Neural cell (in vitro differentiated cells): ENCODE results near the gene RYR3. TPM values are rescaled to one million over a fixed set of nuclear protein-coding genes. Genes with fewer than 3 reads are reported as not detected.

Experiments used
- H2AFZ ChIP-seq: fragments of 200-600, 300-800 bp; sonication (generic), shearing (Covaris generic); 2 replicates; pipeline ENCODE4 v1.6.0; 2014; ENCODE audit warnings: low read depth, mild to moderate bottlenecking, antibody characterized with exemption, low read length, moderate library complexity
- H3F3A ChIP-seq: fragments of 200-600 bp; shearing (Covaris generic); 2 replicates; pipeline ENCODE4 v1.6.1; 2016; ENCODE audit warnings: mild to moderate bottlenecking, moderate library complexity, mixed read lengths, antibody characterized with exemption, low read length; ENCODE audit not compliant: insufficient read depth, poor library complexity, severe bottlenecking
- H3K27ac ChIP-seq: fragments of 200-600, 300-800 bp; sonication (generic), shearing (Covaris generic); 2 replicates; pipeline ENCODE4 v1.5.1; 2014; ENCODE audit warnings: mild to moderate bottlenecking, low read length, moderate library complexity
- H3K27me3 ChIP-seq: fragments of 300-800, 200-600 bp; sonication (generic), shearing (Covaris generic); 2 replicates; pipeline ENCODE4 v1.6.0; 2014; ENCODE audit warnings: mild to moderate bottlenecking, low read depth, low read length, moderate library complexity; ENCODE audit not compliant: insufficient read depth
- H3K36me3 ChIP-seq: fragments of 300-800, 200-600 bp; sonication (generic), shearing (Covaris generic); 2 replicates; pipeline ENCODE4 v1.5.1; 2014; ENCODE audit warnings: mild to moderate bottlenecking, antibody characterized with exemption, low read length, moderate library complexity; ENCODE audit not compliant: insufficient read depth
- H3K4me2 ChIP-seq: fragments of 300-800, 200-600 bp; sonication (generic), shearing (Covaris generic); 2 replicates; pipeline ENCODE4 v1.6.0; 2014; ENCODE audit warnings: mild to moderate bottlenecking, low read length
- H3K4me3 ChIP-seq: fragments of 300-800, 200-600 bp; sonication (generic), shearing (Covaris generic); 2 replicates; pipeline ENCODE4 v1.5.1; 2014; ENCODE audit warnings: mild to moderate bottlenecking, low read length, moderate library complexity
- H3K79me2 ChIP-seq: fragments of 200-600 bp; shearing (Covaris generic); replicated peaks from 2 replicates; pipeline ENCODE4 v1.6.0; 2014; ENCODE audit warnings: mild to moderate bottlenecking, low read length, moderate library complexity; ENCODE audit not compliant: insufficient read depth
- H3K9ac ChIP-seq: fragments of 300-800, 200-600 bp; sonication (generic), shearing (Covaris generic); 2 replicates; pipeline ENCODE4 v1.6.1; 2016; ENCODE audit warnings: mild to moderate bottlenecking, low read length, mixed read lengths
- H3K9me2 ChIP-seq: fragments of 200-600 bp; shearing (Covaris generic); 2 replicates; pipeline ENCODE4 v1.6.1; 2016; ENCODE audit warnings: mild to moderate bottlenecking, low read length, mixed read lengths; ENCODE audit not compliant: insufficient read depth
- H3K9me3 ChIP-seq: fragments of 200-600, 300-800 bp; sonication (generic), shearing (Covaris generic); 2 replicates; pipeline ENCODE4 v1.6.1; 2016; ENCODE audit warnings: mild to moderate bottlenecking, mixed run types, low read length, moderate library complexity, mixed read lengths
- H4K20me1 ChIP-seq: fragments of 200-600 bp; shearing (Covaris generic); 2 replicates; pipeline ENCODE4 v1.6.1; 2016; ENCODE audit warnings: mild to moderate bottlenecking, mixed run types; ENCODE audit not compliant: insufficient read depth
- CTCF ChIP-seq: fragments of 450-650 bp; IDR thresholded peaks from 2 replicates; pipeline ENCODE4 v1.5.1; 2014; ENCODE audit warnings: antibody characterized with exemption, mild to moderate bottlenecking, moderate library complexity; ENCODE audit not compliant: poor library complexity, severe bottlenecking
- EP300 ChIP-seq: fragments of 450-650 bp; conservative IDR thresholded peaks from 2 replicates; pipeline ENCODE4 v1.6.1; 2014; ENCODE audit warnings: antibody characterized with exemption, mild to moderate bottlenecking, moderate library complexity; ENCODE audit not compliant: poor library complexity, severe bottlenecking
- EZH2 ChIP-seq: fragments of 200-600, 300-800 bp; shearing (Covaris generic), sonication (generic); IDR thresholded peaks from 2 replicates; pipeline ENCODE4 v1.6.1; 2014; ENCODE audit warnings: antibody characterized with exemption, low read length, borderline replicate concordance, mild to moderate bottlenecking; ENCODE audit not compliant: insufficient read depth, poor library complexity, severe bottlenecking
- MXI1 ChIP-seq: fragments of 450-650 bp; conservative IDR thresholded peaks from 2 replicates; pipeline ENCODE4 v1.6.1; 2014; ENCODE audit warnings: antibody characterized with exemption, mild to moderate bottlenecking; ENCODE audit not compliant: poor library complexity, severe bottlenecking
- POLR2AphosphoS5 ChIP-seq: IDR thresholded peaks from 2 replicates; pipeline ENCODE4 v1.6.1; 2012
- RAD21 ChIP-seq: fragments of 450-650 bp; conservative IDR thresholded peaks from 2 replicates; pipeline ENCODE4 v1.6.1; 2014; ENCODE audit warnings: antibody characterized with exemption, mild to moderate bottlenecking, moderate library complexity
- SMC3 ChIP-seq: fragments of 450-650 bp; conservative IDR thresholded peaks from 2 replicates; pipeline ENCODE4 v1.6.1; 2014; ENCODE audit warnings: antibody characterized with exemption, mild to moderate bottlenecking, moderate library complexity; ENCODE audit not compliant: poor library complexity
- TAF1 ChIP-seq: IDR thresholded peaks from 2 replicates; pipeline ENCODE4 v1.6.1; 2012; ENCODE audit warnings: low read depth
- polyA plus RNA-seq: library from polyadenylated mRNA; depleted of rRNA; stranded (reverse); fragments of >200 nt; gene quantifications from 2 replicates; pipeline ENCODE4 v1.2.3, GENCODE V29; 2014
- TF ChIP-seq, protein P1 (sequence below): IDR thresholded peaks from 2 replicates; pipeline ENCODE4 v1.6.1; 2012; ENCODE audit warnings: borderline replicate concordance

Gene RYR3
- polyA plus RNA-seq, 1 donor from 2014 or later, result 12.6 TPM

GRCh38 chr15:33494306-33494705 is 183.5 kb downstream of the RYR3 start:
- Histone ChIP-seq H4K20me1 (no peaks in the 10 kb centered on the region), H3K9me2 (no peaks in the 10 kb centered on the region), H3K9ac (no peak overlapping the region), H3K9me3 (no peaks in the 10 kb centered on the region), H3F3A (no peaks in the 10 kb centered on the region), H2AFZ (no peak overlapping the region), H3K4me3 (no peak overlapping the region), H3K79me2 (no peaks in the 10 kb centered on the region), H3K27ac (no peak overlapping the region), H3K4me2 (no peak overlapping the region), H3K27me3 (no peaks in the 10 kb centered on the region), H3K36me3 (no peaks in the 10 kb centered on the region)
- TF ChIP-seq POLR2AphosphoS5 (no peak), EP300 (no peak), TAF1 (no peak), CTCF (no peak), SMC3 (no peak), RAD21 (no peak), MXI1 (no peak), EZH2 (no peak)
- TF ChIP-seq, protein P1, sequence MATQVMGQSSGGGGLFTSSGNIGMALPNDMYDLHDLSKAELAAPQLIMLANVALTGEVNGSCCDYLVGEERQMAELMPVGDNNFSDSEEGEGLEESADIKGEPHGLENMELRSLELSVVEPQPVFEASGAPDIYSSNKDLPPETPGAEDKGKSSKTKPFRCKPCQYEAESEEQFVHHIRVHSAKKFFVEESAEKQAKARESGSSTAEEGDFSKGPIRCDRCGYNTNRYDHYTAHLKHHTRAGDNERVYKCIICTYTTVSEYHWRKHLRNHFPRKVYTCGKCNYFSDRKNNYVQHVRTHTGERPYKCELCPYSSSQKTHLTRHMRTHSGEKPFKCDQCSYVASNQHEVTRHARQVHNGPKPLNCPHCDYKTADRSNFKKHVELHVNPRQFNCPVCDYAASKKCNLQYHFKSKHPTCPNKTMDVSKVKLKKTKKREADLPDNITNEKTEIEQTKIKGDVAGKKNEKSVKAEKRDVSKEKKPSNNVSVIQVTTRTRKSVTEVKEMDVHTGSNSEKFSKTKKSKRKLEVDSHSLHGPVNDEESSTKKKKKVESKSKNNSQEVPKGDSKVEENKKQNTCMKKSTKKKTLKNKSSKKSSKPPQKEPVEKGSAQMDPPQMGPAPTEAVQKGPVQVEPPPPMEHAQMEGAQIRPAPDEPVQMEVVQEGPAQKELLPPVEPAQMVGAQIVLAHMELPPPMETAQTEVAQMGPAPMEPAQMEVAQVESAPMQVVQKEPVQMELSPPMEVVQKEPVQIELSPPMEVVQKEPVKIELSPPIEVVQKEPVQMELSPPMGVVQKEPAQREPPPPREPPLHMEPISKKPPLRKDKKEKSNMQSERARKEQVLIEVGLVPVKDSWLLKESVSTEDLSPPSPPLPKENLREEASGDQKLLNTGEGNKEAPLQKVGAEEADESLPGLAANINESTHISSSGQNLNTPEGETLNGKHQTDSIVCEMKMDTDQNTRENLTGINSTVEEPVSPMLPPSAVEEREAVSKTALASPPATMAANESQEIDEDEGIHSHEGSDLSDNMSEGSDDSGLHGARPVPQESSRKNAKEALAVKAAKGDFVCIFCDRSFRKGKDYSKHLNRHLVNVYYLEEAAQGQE, result no peak

- Histone ChIP-seq H3K27ac (no peak overlapping the region), H3K9me3 (no peaks in the 10 kb centered on the region), H3K79me2 (no peaks in the 10 kb centered on the region), H3F3A (no peaks in the 10 kb centered on the region), H3K4me3 (no peak overlapping the region), H3K9me2 (no peaks in the 10 kb centered on the region), H3K27me3 (no peaks in the 10 kb centered on the region), H3K4me2 (no peak overlapping the region), H2AFZ (no peak overlapping the region), H4K20me1 (no peaks in the 10 kb centered on the region), H3K9ac (no peak overlapping the region), H3K36me3 (no peaks in the 10 kb centered on the region)
- TF ChIP-seq, protein P1, result no peak
- no peak for TF ChIP-seq EZH2
- no peak for TF ChIP-seq CTCF
- TF ChIP-seq POLR2AphosphoS5, result no peak
- TF ChIP-seq MXI1, result no peak
- no peak for TF ChIP-seq RAD21
- TF ChIP-seq SMC3, result no peak
- TF ChIP-seq TAF1, result no peak
- no peak for TF ChIP-seq EP300
These were observed 189.8 kb downstream of the RYR3 start for GRCh38 chr15:33500432-33501195.
